HG03135 (cell line): ENCODE results near the gene RAB6A.
"Not testable (repeated sequence)": the region's sequence is repeated elsewhere in the genome, so short reads cannot be mapped to it uniquely, and the experiment has no call there.

ENCODE experiments used
- ATAC-seq: cut with Tn5 transposase; IDR thresholded peaks from one replicate; pipeline ENCODE4 v1.9.1; 2021; ENCODE audit warnings: mild to moderate bottlenecking, moderate library complexity; ENCODE audit not compliant: unreplicated experiment

Gene RAB6A

DNA sequence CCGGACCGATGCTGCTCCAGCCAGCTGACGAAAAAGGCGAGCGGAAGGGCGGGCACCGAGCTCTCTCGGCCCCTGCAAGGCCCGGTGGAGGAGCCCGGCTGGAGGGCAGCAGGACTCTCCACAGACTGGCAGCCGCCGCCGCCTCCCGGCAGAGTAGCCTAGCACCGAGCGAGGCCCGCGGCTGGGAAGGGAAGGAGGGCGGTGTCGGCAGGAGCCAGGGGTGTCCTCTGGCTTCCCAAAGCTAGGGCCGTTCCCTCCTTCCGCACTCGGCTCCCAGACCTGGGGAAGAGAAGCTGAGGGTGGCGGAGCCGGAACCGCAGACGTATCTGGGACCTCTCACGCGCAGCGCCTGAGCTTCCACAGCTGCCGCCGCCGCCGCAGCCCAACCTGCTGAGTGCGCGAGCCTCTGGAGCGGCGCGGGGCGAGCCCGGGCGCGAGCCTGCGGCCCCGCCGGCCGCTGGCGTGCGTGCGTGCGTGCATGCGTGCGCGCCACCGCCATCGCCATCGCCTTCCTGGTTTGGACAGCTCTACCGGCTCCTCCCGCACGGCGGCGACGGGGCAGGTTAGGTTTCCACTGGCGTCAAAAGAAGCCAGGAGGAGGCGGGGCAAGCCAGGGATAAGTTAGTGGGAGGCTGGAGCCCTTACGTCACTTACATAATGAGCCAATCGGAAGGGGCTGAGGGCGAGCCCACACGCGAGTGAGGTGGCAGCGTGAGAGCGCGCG lies at the start of gene RAB6A:
Gene RAB6A (minus strand): TSS at position 396 of the 724 bp plus-strand sequence. CDS start 439 bp downstream, outside the sequence.
- ATAC-seq = peak; percentile 92

DNA sequence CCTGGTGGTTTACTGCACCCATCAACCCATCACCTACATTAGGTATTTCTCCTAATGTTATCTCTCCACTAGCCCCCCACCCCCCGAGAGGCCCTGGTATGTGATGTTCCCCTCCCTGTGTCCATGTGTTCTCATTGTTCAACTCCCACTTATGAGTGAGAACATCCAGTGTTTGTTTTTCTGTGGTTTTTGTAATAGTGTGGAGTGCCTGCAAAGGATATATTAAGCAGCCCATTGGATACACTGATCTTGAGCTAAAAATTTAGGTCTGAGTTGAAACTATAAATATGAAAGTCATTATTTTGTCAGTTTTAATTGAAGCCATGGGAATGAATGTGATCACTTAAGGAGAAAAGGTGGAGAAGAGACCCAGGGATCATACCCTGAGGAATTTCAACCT lies 49.8 kb upstream of the RAB6A start:
- ATAC-seq = no peak

DNA sequence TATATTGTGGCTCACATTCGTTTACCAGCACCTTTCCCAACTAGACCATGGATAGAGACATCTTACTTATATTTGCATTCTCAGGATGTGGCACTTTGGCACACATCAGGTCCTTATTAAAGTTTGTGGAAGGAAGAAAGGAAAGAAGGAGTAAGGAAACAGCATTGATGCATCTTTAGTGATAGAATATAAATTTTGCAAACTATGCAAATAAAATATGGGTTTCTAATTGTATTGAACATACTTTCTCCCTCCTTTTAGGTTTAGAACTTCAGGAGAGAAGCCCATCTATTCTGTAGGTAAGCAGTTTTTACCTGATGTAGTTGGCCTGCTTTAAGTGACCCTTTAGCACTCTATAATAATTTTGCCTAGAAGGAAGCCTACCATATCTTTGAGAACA lies 47.2 kb upstream of the RAB6A start:
- no peak for ATAC-seq

DNA sequence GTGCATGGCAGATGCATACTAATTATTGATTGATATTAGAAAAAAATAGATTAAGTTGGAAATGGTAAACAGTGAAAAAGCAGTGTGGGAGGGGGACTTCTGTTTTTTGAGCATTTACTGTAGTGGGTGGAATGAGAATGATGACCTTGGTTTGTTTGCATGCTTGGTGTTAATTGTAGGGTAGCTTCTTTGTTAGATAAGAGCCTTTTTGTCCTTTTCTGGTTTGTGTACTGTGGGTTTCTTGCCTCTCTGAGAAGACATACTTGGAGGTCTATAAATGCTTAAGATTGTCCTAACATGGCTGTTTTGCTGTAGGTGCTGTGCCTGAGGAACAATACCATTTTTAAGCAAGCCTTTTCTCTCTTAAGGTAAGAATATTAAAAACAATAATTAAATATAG lies 43.8 kb upstream of the RAB6A start:
- ATAC-seq = no peak

DNA sequence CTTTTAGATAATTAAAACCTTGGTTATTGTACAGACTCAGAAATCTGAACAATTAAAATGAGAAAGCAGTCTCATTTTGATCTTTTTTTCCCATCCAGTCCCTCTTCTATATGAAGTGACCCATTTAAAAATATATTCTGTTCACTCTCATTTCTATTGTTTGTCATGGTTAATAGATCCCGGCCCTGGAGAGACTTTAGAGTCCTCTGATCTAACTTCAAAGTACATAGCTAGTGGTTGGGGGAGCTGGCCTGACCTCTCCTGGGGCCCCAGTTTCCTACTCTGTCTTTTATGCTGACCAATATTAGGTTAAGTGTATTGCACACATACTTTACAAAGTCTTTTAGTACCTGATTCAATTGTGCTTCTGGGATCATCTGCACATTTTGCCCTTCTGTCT lies 40.3 kb upstream of the RAB6A start:
- no peak for ATAC-seq

DNA sequence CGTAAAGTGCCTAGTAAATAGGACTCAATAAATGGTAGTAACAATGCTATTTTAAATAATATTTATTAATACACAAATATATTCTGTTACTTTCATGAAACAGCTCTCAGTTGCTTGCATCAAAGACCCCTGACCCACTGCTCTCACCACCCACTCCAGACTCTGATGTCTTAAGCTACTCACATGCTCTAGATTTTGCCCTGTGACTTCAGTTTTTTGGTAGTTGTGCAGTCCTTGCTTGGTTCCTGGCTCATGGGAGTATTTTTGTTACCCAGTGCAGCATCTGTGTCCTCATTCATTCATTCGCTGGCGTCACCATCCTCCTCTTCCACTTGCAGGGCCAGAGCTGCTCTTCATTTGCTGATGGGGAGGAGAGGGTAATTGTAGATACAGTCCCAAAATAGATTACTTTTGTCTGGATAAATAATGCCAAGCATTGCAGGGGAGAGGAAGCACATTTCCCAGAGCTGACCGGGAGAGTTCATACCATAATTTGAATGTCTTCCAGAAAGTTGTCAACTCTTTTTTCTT lies 39.5 kb upstream of the RAB6A start:
- ATAC-seq = no peak

DNA sequence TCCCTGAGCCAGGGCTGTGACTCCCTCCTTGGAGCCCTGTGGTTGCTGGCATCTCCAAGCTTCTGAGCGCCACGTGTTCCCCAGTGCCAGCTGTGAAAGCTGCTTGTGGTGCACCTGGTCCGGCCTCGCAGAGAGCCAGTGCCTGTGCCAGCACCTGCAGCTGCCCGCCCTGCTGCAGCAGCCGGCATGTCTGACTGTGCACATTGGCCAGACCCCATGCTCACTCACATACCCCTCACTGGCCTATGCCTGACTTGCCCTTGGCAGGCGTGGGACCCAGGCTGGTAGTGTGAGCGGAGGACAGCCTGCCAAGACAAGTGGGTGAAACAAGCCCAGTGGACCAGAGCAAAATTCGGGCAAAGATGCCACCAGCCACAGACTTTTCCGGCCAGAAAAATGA lies 36.6 kb upstream of the RAB6A start:
- ATAC-seq = no peak

DNA sequence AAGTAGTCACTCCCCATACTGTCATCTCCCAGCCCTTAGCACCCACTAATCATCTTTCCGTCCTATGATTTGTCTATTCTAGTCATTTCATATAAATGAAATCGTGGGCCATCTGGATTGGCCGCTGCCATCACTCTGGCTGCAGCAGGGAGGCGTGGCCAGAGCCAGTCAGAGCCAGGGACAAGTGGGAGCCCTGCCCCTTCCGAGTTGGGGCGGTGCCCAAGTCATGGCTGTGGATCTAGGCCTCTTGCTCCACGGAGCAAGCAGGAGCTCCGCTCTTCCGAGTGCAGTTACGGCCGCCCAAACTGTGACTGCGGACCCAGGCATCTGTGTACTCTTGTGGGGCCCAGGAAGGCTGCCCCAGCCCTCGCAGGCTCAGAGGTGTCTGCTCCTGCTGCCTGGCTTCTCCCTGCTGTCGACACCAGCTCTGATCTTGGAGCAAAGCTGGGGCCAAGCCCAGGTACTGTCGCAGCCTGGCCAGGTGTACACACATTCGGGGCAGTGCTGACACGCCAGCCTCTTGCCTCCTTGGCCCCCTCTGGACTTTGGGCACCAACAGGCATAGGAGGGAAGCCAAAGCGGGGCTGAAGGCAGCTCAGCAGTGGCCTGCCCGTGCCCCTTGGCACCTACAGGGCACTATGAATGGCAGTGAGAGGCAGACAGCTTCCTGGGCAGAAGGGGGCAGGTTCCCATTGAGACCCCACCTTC lies 35.2 kb upstream of the RAB6A start:
- ATAC-seq = no peak

DNA sequence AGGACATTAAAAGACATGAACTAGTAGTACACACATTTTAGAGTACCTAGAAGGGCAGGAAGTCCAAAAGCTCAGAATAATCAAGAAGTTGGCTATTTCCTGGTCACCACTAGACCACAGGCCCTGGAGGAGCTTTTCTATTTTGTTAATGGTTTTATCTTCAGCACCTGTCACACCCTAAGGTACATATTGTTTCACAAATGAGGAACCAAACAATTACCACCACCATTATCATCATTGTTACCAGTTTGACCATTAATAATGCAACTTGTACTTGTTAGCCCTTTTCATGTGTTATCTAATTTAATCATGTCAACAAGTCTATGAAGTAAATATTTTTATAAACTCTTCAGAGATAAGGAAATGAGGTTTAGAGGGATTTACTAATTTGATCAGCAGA lies 31.7 kb upstream of the RAB6A start:
- ATAC-seq = no peak

DNA sequence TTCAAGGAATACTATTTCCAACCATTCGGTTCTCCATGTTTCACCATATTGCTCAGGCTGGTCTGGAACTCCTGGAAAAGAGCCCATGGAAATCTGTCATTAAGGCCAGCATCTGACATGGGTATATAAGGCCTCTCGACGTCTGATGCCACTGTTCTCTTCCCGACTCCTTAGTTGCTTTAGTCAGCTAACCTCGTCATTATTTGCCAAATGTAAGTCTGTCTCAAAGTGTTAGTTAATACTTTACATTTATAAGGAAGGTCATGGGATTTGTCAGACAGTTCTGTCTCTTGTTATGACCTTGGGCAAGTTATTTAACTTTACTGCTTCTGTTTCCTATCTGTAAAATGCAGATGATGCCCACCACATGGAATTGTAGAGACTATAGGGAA lies 28.4 kb upstream of the RAB6A start:
- no peak for ATAC-seq

DNA sequence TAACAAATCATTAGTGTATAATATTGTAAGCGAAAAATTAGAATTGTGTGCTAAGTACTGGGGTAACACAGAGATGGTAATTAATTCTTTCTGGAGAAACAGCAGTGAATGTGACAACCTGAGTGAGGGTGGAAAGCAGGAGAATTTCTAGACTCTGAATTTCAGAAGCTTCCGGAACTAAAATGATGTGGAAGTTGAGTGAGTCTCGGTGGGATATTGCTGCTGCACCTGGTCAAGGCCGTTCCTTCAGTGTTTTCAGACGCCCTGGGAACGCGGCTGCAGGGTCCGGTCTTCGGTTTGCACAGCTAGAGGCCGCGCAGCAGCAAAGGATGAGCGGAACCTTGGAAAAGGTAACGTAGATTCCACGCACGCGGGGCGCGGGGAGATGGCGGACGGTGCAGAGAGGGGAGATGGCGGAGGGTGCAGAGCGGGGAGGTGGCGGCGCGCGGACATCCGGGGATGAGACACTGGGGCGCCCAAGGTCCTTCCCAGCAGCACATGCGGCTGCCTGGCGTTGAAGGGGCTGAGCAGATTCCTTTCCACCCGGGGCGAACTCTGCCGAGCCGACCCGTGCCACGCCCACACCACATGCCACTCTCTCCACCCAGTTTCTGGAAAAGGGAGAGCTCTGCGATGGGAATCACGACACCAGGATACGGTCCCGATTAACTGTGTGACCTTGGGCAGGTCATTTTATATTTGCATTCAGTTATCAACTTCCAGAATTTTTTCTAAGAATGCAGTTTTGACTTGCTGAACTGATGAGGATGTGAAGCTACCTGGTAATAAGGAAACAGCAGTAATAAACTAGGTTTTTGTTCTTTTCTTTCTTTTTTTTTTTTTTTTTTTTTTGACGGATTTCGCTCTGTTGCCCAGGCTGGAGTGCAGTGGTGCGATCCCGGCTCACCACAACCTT lies 27.0 kb upstream of the RAB6A start, which contains the start of gene MRPL48:
Gene MRPL48 (plus strand): TSS at position 232 of the 916 bp plus-strand sequence. CDS start 98 bp downstream, at position 330.
- peak; percentile 96 for ATAC-seq

DNA sequence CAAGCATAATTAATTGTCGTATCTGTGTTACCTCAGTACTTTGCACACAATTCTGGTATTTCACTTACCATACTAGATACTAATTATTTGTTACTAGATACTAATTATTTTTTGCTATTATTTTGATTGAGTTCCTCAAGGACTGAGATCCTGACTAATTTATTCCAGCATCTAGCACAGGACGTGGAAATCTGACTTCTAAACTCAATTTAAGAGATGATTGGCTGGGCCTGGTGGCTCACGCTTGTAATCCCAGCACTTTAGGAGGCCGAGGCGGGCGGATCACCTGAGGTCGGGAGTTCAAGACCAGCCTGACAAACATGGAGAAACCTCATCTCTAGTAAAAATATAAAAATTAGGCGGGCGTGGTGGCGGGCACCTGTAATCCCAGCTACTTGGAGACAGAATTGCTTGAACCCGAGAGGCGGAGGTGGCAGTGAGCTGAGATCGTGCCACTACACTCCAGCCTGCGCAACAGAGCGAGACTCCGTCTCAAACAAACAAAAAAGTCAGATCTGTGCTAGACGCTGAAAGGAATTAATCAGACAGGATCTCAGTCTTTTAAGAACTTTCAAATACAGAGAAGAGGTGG lies 26.3 kb upstream of the RAB6A start:
- ATAC-seq = no peak

DNA sequence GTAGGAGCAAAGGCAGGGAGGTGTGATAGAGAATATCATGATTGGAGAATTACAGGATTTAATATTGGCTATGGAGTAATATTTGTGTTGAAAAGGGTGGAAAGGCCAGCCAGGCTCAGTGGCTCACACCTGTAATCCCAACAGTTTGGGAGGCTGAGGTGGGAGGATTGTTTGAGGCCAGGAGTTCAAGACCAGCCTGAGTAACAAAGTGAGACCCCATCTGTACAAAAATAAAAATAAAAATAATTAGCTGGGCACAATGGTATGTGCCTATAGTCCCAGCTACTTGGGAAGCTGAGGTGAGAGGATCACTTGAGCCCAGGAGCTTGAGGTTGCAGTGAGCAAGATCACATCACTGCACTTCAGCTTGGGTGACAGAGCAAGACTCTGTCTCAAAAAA lies 24.6 kb upstream of the RAB6A start:
- ATAC-seq = not testable (repeated sequence)

DNA sequence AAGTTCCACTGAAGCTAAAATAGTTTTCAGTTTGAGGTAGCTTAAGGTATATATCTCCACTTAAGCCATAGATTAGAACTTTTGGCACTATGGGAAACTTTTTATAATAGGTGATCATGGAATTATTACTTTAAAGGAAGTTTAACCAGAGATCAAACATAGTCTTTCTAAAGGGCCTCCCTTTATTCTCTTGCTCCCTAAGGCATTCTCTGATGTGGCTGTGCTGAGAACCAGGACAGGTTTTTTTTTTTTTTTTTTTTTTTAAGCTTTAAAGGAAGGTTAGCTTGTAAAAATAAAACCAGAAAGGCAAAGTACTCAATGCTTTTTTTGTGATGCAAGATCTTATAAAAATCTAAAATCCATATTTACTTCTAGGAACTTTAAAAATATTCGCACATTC lies 23.9 kb upstream of the RAB6A start:
- ATAC-seq = no peak

DNA sequence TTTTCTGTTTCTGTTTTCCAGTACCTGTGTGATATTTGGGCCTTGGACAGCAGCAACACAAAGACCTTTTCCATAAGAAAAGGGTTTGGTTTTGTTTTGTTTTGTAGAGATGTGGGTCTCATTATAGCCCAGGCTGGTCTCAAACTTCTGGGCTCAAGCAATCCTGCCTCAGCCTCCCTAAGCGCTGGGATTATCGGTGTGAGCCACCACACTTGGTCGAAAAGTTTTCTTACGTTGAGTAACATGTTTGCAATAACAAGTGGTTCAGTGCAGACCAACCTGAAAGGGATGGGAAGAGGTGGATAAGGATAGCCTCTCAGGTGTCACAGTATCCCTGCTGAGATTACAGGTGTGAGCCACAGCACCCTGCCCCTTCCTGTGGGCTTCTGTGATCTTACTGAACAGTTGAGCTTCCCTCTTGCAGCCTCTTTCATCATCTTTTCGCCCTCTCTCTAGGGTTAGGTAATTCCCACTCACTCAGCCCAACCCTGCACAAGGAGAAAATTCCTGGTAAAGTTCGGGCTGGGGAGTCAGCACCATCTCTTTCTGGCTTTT lies 23.3 kb upstream of the RAB6A start:
- no peak for ATAC-seq

DNA sequence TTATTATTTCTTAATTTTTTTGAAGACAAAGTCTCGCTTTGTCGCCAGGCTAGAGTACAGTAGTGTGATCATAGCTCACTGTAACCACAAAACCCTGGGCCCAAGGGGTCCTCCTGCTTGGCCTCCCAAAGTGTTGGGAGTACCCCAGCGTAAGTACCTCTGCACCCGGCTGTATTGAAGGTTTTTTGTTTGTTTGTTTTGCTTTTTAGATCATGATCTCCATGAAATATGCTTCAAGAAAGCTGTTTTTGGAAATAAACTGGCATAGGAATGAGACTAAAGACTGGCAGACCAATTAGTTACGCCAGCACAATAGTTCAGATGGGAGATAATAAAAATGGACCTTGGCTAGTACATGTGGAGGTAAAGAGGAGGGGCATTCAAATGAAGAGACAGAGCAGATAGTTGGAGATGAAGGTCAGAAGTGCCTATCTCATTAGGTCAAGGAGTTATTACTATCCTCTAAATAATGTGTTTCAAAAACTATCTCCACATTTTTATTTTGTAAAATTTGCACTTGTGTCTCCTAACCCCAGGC lies 22.7 kb upstream of the RAB6A start:
- no peak for ATAC-seq

DNA sequence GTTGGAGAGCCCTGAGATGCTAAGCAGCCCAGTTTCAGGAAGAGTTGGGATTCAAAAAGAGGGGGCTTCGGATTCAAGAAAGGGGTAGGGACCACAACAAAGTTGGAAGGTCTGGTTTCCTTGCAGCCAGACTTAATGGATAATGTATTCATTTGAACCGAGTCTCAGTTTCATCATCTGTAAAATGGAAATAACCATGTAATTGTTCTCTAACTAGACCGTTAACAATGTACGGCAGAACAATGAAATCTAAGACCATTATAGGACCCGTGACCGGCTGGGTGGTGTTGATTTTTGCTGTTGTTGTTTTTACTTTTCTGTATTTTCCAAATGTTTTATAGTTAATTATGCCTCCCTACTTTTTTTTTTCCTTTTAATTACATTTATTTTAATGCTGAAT lies 20.4 kb upstream of the RAB6A start:
- no peak for ATAC-seq

DNA sequence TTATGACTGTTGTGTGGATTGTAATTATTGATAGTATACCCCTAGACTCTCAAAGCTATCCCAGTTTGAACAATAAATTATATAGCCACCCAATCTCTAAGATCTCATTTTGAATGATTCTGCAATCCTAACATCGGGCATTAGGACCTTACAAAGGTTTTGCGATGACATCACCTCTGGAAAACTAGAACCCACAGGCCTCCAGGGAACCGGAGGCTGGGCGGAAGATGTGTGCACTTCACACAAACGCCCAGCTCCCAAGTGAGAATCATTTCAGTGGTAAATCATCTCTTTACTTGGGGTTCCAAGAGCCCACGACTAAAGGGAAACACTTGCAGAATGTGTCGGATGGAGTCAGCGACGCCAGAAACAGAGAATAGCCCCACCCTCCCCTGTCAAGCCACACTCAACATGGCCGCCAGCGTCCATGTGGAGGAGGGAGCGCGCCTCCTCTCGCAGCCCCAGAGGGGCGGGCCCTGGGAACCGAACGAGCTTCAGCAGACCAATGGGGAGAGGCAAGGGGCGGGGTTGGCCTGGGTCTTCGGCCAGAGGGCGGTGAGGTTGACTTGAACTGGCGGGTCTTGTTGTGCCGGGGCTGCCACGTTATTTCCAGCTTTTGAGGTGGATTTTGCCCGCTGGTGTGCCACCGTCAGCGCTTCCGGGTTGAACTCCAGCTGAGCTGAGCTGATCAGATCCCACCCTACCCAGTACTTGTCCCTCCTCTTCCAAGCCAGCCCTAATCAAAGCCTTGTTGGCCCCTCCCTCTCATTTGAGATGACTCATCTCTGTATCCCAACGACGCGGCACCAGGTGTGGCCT lies 18.4 kb upstream of the RAB6A start:
- peak; percentile 97 for ATAC-seq

DNA sequence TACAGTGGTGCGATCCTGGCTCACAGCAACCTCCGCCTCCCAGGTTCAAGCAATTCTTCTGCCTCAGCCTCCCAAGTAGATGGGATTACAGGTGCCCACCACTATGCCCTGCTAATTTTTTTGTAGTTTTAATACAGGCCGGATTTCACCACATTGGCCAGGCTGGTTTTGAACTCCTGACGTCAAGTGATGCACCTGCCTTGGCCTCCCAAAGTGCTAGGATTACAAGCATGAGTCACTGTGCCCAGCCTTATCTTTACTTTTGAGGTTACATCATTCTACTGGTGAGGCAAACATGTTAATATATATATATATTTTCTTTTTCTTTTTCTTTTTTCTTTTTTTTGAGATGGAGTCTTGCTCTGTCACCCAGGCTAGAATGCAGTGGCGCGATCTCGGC lies 9.9 kb upstream of the RAB6A start:
- ATAC-seq = not testable (repeated sequence)
